Trophoblast cell (in vitro differentiated cells and primary cell): ENCODE measurements around the gene CLDN18.
A peak's percentile ranks its signal among the peaks of the same experiment; 100 is the strongest.

Source experiments
- DNase-seq, 2 donors: peaks; one replicate each; pipeline ENCODE4 v3.0.0-alpha.2; 2016
- H2AFZ ChIP-seq: 2 replicates; pipeline ENCODE4 v1.6.1; 2013; ENCODE audit warnings: low read length, moderate library complexity, mild to moderate bottlenecking; ENCODE audit not compliant: insufficient read depth, poor library complexity
- H2AK5ac ChIP-seq: 2 replicates; pipeline ENCODE4 v1.6.1; 2013; ENCODE audit warnings: mild to moderate bottlenecking, low read length
- H2BK120ac ChIP-seq: 2 replicates; pipeline ENCODE4 v1.6.1; 2013; ENCODE audit warnings: low read length, mild to moderate bottlenecking, moderate library complexity; ENCODE audit not compliant: insufficient read depth, poor library complexity
- H2BK12ac ChIP-seq: 2 replicates; pipeline ENCODE4 v1.6.1; 2013; ENCODE audit warnings: mild to moderate bottlenecking, low read length, moderate library complexity
- H2BK5ac ChIP-seq: 2 replicates; pipeline ENCODE4 v1.6.1; 2013; ENCODE audit warnings: low read length, low read depth, moderate library complexity, mild to moderate bottlenecking; ENCODE audit not compliant: poor library complexity
- H3K14ac ChIP-seq: 2 replicates; pipeline ENCODE4 v1.6.1; 2013; ENCODE audit warnings: mild to moderate bottlenecking, low read length
- H3K18ac ChIP-seq: 2 replicates; pipeline ENCODE4 v1.6.1; 2013; ENCODE audit warnings: mild to moderate bottlenecking, low read length
- H3K23ac ChIP-seq: 2 replicates; pipeline ENCODE4 v1.6.1; 2013; ENCODE audit warnings: low read length
- H3K27ac ChIP-seq: 2 replicates; pipeline ENCODE4 v1.5.1; 2013; ENCODE audit warnings: low read depth, mild to moderate bottlenecking, inconsistent platforms, low read length, moderate library complexity
- H3K27me3 ChIP-seq: 2 replicates; pipeline ENCODE4 v1.6.1; 2013; ENCODE audit warnings: inconsistent platforms, mild to moderate bottlenecking, low read length, moderate library complexity; ENCODE audit not compliant: insufficient read depth
- H3K36me3 ChIP-seq, 2 experiments: 1 replicate in 1 of 2; 2 replicates in 1 of 2; pipeline ENCODE4 v1.6.1; 2013; ENCODE audit warnings: low read length in 2 of 2, mild to moderate bottlenecking in 2 of 2, moderate library complexity in 1 of 2; ENCODE audit not compliant: insufficient read depth in 2 of 2, control insufficient read depth in 1 of 2
- H3K4ac ChIP-seq: 2 replicates; pipeline ENCODE4 v1.6.1; 2013; ENCODE audit warnings: low read depth, mild to moderate bottlenecking, low read length, moderate library complexity
- H3K4me1 ChIP-seq, 2 experiments: 1 replicate in 1 of 2; 2 replicates in 1 of 2; pipeline ENCODE4 v1.6.1; 2013; ENCODE audit warnings: low read length in 2 of 2, mild to moderate bottlenecking in 2 of 2, moderate library complexity in 1 of 2; ENCODE audit not compliant: insufficient read depth in 2 of 2, control insufficient read depth in 1 of 2
- H3K4me2 ChIP-seq: 2 replicates; pipeline ENCODE4 v1.6.1; 2013; ENCODE audit warnings: inconsistent platforms, mild to moderate bottlenecking, low read length, moderate library complexity
- H3K4me3 ChIP-seq: 2 replicates; pipeline ENCODE4 v1.5.1; 2013; ENCODE audit warnings: mild to moderate bottlenecking, low read depth, low read length, inconsistent platforms
- H3K79me1 ChIP-seq: one replicate; pipeline ENCODE4 v1.6.1; 2013; ENCODE audit warnings: low read length
- H3K79me2 ChIP-seq: 2 replicates; pipeline ENCODE4 v1.6.1; 2013; ENCODE audit warnings: low read length, mild to moderate bottlenecking; ENCODE audit not compliant: control insufficient read depth, insufficient read depth, poor library complexity
- H3K9ac ChIP-seq: 2 replicates; pipeline ENCODE4 v1.6.1; 2013; ENCODE audit warnings: mild to moderate bottlenecking, low read length
- H3K9me3 ChIP-seq: 2 replicates; pipeline ENCODE4 v1.6.1; 2013; ENCODE audit warnings: low read depth, mild to moderate bottlenecking, control low read depth, inconsistent platforms, low read length; ENCODE audit not compliant: insufficient read depth
- H4K12ac ChIP-seq: 2 replicates; pipeline ENCODE4 v1.6.1; 2013; ENCODE audit warnings: low read depth, mild to moderate bottlenecking, low read length, moderate library complexity
- H4K8ac ChIP-seq: 2 replicates; pipeline ENCODE4 v1.6.1; 2013; ENCODE audit warnings: low read depth, mild to moderate bottlenecking, low read length, moderate library complexity
- H4K91ac ChIP-seq: one replicate; pipeline ENCODE4 v1.6.1; 2013; ENCODE audit warnings: low read depth, mild to moderate bottlenecking, low read length, moderate library complexity
- WGBS: extraction: QIAGEN DNeasy Blood & Tissue Kit; methylation state at CpG from one replicate; pipeline ENCODE4 v1.1.7; 2013; ENCODE audit warnings: missing lambda C conversion rate; ENCODE audit not compliant: insufficient read length, insufficient coverage; ENCODE audit errors: extremely low coverage; 5-methylcytosine and 5-hydroxymethylcytosine counted together

Gene CLDN18

DNA sequence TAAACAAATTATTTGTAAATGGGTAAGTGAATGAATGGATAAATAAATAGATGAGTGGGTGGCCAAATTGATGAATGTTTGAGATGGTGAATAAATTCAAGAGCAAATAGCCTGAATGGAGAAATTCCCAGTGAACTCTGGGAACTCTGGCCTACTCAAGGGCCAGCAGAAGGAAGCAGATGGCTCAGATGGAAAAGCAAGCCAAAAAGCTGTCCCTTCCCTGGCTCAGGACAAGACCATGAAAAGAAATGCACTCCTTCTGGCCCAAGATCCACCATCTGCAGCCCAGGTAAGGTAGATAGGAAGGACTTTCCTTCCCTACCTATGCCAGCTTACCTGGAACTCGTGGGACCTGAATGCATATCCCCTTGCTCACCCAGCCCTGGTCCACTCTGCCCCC, 37.6 kb upstream of the CLDN18 start:
- Histone ChIP-seq H3K4me3 (no peak overlapping the region), H3K9me3 (no peaks in the 10 kb centered on the region)
- WGBS = no CpG with 5 or more reads among the region's 1 CpG

DNA sequence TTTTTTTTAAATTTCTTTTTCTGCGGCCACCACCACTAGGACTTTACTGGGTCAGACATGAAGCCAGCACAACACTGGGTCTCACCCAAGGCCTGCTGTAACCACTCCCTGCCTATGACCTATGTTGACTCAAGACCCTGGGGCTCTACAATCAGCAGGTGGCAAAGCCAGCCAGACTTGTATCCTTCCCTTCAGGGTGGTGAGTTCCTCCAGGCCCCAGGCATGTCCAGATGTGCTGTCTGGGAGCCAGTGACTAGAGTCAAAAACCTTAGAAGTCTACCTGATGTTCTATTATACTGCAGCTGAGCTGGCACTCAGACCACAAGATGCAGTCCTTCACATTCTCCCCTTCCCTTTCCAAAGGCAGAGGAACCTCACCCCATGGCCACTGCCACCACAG, 31.6 kb upstream of the CLDN18 start:
- H3K4me3 ChIP-seq = no peak overlapping the region
- H3K9ac ChIP-seq = no peak overlapping the region
- H3K4me2 ChIP-seq = no peak overlapping the region
- no peak overlapping the region for H3K18ac ChIP-seq
- no peak overlapping the region for H2BK120ac ChIP-seq
- no peak overlapping the region for H3K23ac ChIP-seq
- no peak overlapping the region for H4K8ac ChIP-seq
- no peak overlapping the region for H4K91ac ChIP-seq
- no peak overlapping the region for H3K27ac ChIP-seq
- H2BK12ac ChIP-seq = no peak overlapping the region
- H4K12ac ChIP-seq = no peak overlapping the region
- H3K14ac ChIP-seq = no peak overlapping the region
- no CpG with 5 or more reads among the region's 1 CpG for WGBS
- H3K27me3 ChIP-seq = no peaks in the 10 kb centered on the region
- no peak overlapping the region for H2AFZ ChIP-seq
- no peaks in the 10 kb centered on the region for H3K36me3 ChIP-seq
- H3K4me1 ChIP-seq = no peaks in the 10 kb centered on the region
- peak; percentile 41 to 45 for DNase-seq
- H3K4ac ChIP-seq = no peak overlapping the region
- no peaks in the 10 kb centered on the region for H3K79me1 ChIP-seq
- H3K9me3 ChIP-seq = peaks cover 4% of the 10 kb centered on the region
- H2AK5ac ChIP-seq = no peak overlapping the region
- H3K79me2 ChIP-seq = no peaks in the 10 kb centered on the region
- H2BK5ac ChIP-seq = no peak overlapping the region

More for the DNA sequence above, 37.6 kb upstream of the CLDN18 start:
- H2AFZ ChIP-seq = no peak overlapping the region
- no peaks in the 10 kb centered on the region for H3K4me1 ChIP-seq
- no peak overlapping the region for H3K4ac ChIP-seq
- no peak overlapping the region for H3K27ac ChIP-seq
- no peak overlapping the region for H3K4me2 ChIP-seq
- H3K14ac ChIP-seq = no peak overlapping the region
- no peak for DNase-seq
- H4K12ac ChIP-seq = no peak overlapping the region
- H3K79me1 ChIP-seq = no peaks in the 10 kb centered on the region
- no peak overlapping the region for H3K9ac ChIP-seq
- no peak overlapping the region for H2BK12ac ChIP-seq
- no peak overlapping the region for H2BK120ac ChIP-seq
- H3K79me2 ChIP-seq = no peaks in the 10 kb centered on the region
- H3K23ac ChIP-seq = no peak overlapping the region
- no peak overlapping the region for H2AK5ac ChIP-seq
- H3K27me3 ChIP-seq = no peaks in the 10 kb centered on the region
- H4K91ac ChIP-seq = no peak overlapping the region
- no peak overlapping the region for H3K18ac ChIP-seq
- H3K36me3 ChIP-seq = no peaks in the 10 kb centered on the region
- H2BK5ac ChIP-seq = no peak overlapping the region
- H4K8ac ChIP-seq = no peak overlapping the region

DNA sequence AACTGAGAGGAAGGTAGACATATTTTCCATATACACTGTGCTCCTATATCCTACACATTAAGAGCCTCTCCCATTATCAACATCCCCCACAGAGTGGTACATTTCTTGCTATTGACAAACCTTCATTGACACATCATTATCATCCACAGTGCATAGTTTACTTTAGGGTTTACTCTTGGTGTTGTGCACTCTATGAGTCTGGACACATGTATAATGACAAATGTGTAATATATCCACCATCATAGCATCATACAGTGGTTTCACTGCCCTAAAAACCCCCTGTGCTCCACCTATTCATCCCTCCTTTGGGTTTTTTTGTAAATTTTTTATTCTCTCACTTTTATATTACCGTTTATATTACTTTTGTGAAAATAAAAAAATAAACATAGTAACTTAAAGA, 22.2 kb upstream of the CLDN18 start:
- Histone ChIP-seq H3K4me1 (no peaks in the 10 kb centered on the region), H3K36me3 (no peaks in the 10 kb centered on the region), H3K4ac (no peak overlapping the region), H3K27ac (no peak overlapping the region), H3K4me2 (no peak overlapping the region), H3K9me3 (no peaks in the 10 kb centered on the region), H2BK5ac (no peak overlapping the region), H3K4me3 (no peak overlapping the region), H4K12ac (no peak overlapping the region), H3K14ac (no peak overlapping the region), H4K91ac (no peak overlapping the region), H3K9ac (no peak overlapping the region), H2BK12ac (no peak overlapping the region), H3K27me3 (no peaks in the 10 kb centered on the region), H4K8ac (no peak overlapping the region), H3K79me1 (no peaks in the 10 kb centered on the region), H2AK5ac (no peak overlapping the region), H3K79me2 (no peaks in the 10 kb centered on the region), H3K18ac (no peak overlapping the region), H3K23ac (no peak overlapping the region), H2BK120ac (no peak overlapping the region), H2AFZ (no peak overlapping the region)
- DNase-seq = no peak
- WGBS = no CpG with 5 or more reads among the region's 1 CpG

DNA sequence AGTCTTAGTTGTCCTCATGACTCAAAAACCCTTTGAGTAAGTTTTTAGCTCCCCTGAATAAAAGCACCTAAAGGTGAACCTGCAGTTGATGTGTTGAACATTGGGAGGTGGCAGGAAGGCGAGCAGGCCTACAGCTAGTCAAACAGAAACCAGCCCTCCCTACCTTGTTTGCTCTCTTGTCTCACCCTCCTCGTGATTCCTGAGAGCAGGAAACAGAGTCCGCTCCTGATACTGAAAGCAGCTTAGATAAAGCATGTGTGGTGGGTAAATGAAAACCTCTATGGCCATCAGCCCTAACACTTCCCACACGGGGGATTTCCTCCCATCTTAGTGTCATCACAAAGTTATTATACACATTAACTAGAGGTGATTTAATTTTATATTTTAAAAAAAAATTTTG, 21.8 kb upstream of the CLDN18 start:
- no peaks in the 10 kb centered on the region for H3K36me3 ChIP-seq
- H3K14ac ChIP-seq = no peak overlapping the region
- H3K27me3 ChIP-seq = no peaks in the 10 kb centered on the region
- no peak overlapping the region for H2BK5ac ChIP-seq
- no peak overlapping the region for H2AFZ ChIP-seq
- no peak overlapping the region for H3K18ac ChIP-seq
- no peak overlapping the region for H3K9ac ChIP-seq
- no peak overlapping the region for H4K91ac ChIP-seq
- no peak overlapping the region for H3K27ac ChIP-seq
- H3K4ac ChIP-seq = no peak overlapping the region
- H3K79me1 ChIP-seq = no peaks in the 10 kb centered on the region
- no peak overlapping the region for H3K23ac ChIP-seq
- no peak overlapping the region for H3K4me3 ChIP-seq
- no peaks in the 10 kb centered on the region for H3K9me3 ChIP-seq
- no CpG with 5 or more reads among the region's 4 CpGs for WGBS
- H3K4me2 ChIP-seq = no peak overlapping the region
- no peak overlapping the region for H2BK120ac ChIP-seq
- DNase-seq = no peak
- no peaks in the 10 kb centered on the region for H3K4me1 ChIP-seq
- no peaks in the 10 kb centered on the region for H3K79me2 ChIP-seq
- no peak overlapping the region for H2AK5ac ChIP-seq
- H4K12ac ChIP-seq = no peak overlapping the region
- no peak overlapping the region for H2BK12ac ChIP-seq
- H4K8ac ChIP-seq = no peak overlapping the region
